Testis (tissue), 2 donors: ENCODE measurements around the gene SPDEF.

Experiments
- CTCF ChIP-seq, 3 experiments: fragments of 450-650 bp in 2 of 3; fragments of 200-600 bp in 1 of 3; sonication (generic) in 1 of 3; IDR thresholded peaks; one replicate each; pipeline ENCODE4 v1.5.1; 2016 to 2019; ENCODE audit warnings: antibody characterized with exemption in 3 of 3, mild to moderate bottlenecking in 2 of 3, moderate library complexity in 1 of 3
- POLR2A ChIP-seq: fragments of 450-650 bp; IDR thresholded peaks from one replicate; pipeline ENCODE4 v1.6.1; 2017; ENCODE audit warnings: antibody characterized with exemption, mild to moderate bottlenecking, moderate library complexity

GRCh38 chr6:34527751-34528670 lies 28.1 kb downstream of the SPDEF start:
- no peak for TF ChIP-seq CTCF (IDR thresholded peaks at IDR 0.05)
- TF ChIP-seq POLR2A: no peak
